SK-N-SH treated with all-trans-retinoic acid at 6 μM for 48 hours (cell line): ENCODE results near the gene PRF1.
"Not testable (repeated sequence)": the region's sequence is repeated elsewhere in the genome, so short reads cannot be mapped to it uniquely, and the experiment has no call there.

Experiments
- ATAC-seq: fragments of 200-7000 bp; cut with Tn5 transposase; 3 replicates; pipeline ENCODE4 v1.9.1; 2020; ENCODE audit warnings: mild to moderate bottlenecking, moderate library complexity
- BACH2 ChIP-seq: fragments of 250-450 bp; sonication (Bioruptor Pico); IDR thresholded peaks from 2 replicates; pipeline ENCODE4 v1.9.0; 2021; ENCODE audit warnings: mild to moderate bottlenecking, borderline replicate concordance
- CREB5 ChIP-seq: fragments of 250-450 bp; sonication (Bioruptor Pico); IDR thresholded peaks from 2 replicates; pipeline ENCODE4 v1.5.1; 2020; ENCODE audit warnings: low read depth, mild to moderate bottlenecking, moderate library complexity
- CSDC2 ChIP-seq: fragments of 250-450 bp; sonication (Bioruptor Pico); IDR thresholded peaks from 2 replicates; pipeline ENCODE4 v1.5.0; 2020; ENCODE audit warnings: mild to moderate bottlenecking, moderate library complexity
- ESRRG ChIP-seq: fragments of 250-450 bp; sonication (Bioruptor Pico); IDR thresholded peaks from 2 replicates; pipeline ENCODE4 v1.6.1; 2021; ENCODE audit warnings: mild to moderate bottlenecking
- ISL1 ChIP-seq: fragments of 250-450 bp; sonication (Bioruptor Pico); IDR thresholded peaks from 2 replicates; pipeline ENCODE4 v2.1.2; 2022; ENCODE audit warnings: mild to moderate bottlenecking, moderate library complexity
- OSR1 ChIP-seq: fragments of 250-450 bp; sonication (Bioruptor Pico); IDR thresholded peaks from 2 replicates; pipeline ENCODE4 v1.8.0; 2022; ENCODE audit warnings: moderate library complexity, mild to moderate bottlenecking, inconsistent platforms
- PPARA ChIP-seq: fragments of 250-450 bp; sonication (Bioruptor Pico); IDR thresholded peaks from 2 replicates; pipeline ENCODE4 v1.5.0; 2020; ENCODE audit warnings: mild to moderate bottlenecking, borderline replicate concordance
- RARB ChIP-seq: fragments of 250-450 bp; sonication (Bioruptor Pico); IDR thresholded peaks from 2 replicates; pipeline ENCODE4 v1.8.0; 2021; ENCODE audit warnings: mild to moderate bottlenecking, moderate library complexity
- SNAI2 ChIP-seq: fragments of 250-450 bp; sonication (Bioruptor Pico); IDR thresholded peaks from 2 replicates; pipeline ENCODE4 v1.5.0; 2020; ENCODE audit warnings: mild to moderate bottlenecking, moderate library complexity
- TCF4 ChIP-seq: fragments of 250-450 bp; sonication (Bioruptor Pico); IDR thresholded peaks from 2 replicates; pipeline ENCODE4 v1.8.0; 2021; ENCODE audit warnings: mild to moderate bottlenecking, moderate library complexity, borderline replicate concordance
- TOX ChIP-seq: fragments of 250-450 bp; sonication (Bioruptor Pico); IDR thresholded peaks from 2 replicates; pipeline ENCODE4 v1.8.0; 2021; ENCODE audit warnings: mild to moderate bottlenecking, moderate library complexity, borderline replicate concordance
- TSHZ2 ChIP-seq: fragments of 250-450 bp; sonication (Bioruptor Pico); IDR thresholded peaks from 2 replicates; pipeline ENCODE4 v1.5.0; 2020; ENCODE audit warnings: mild to moderate bottlenecking, moderate library complexity
- ZC3H10 ChIP-seq: fragments of 250-450 bp; sonication (Bioruptor Pico); IDR thresholded peaks from 2 replicates; pipeline ENCODE4 v1.5.1; 2021; ENCODE audit warnings: mild to moderate bottlenecking, moderate library complexity
- ZNF565 ChIP-seq: fragments of 450-650 bp; formaldehyde crosslinking; conservative IDR thresholded peaks from 2 replicates; pipeline ENCODE4 v1.5.0; 2020; ENCODE audit warnings: low read depth, mild to moderate bottlenecking, moderate library complexity
- ZNF70 ChIP-seq: fragments of 450-650 bp; formaldehyde crosslinking; IDR thresholded peaks from 2 replicates; pipeline ENCODE4 v1.5.0; 2020; ENCODE audit warnings: mild to moderate bottlenecking, moderate library complexity
- ZNF8 ChIP-seq: fragments of 450-650 bp; formaldehyde crosslinking; IDR thresholded peaks from 2 replicates; pipeline ENCODE4 v1.5.0; 2020; ENCODE audit warnings: mild to moderate bottlenecking, moderate library complexity
- TF ChIP-seq, protein P1 (sequence below): fragments of 250-450 bp; sonication (Bioruptor Pico); IDR thresholded peaks from 2 replicates; pipeline ENCODE4 v1.5.1; 2021; ENCODE audit warnings: mild to moderate bottlenecking, moderate library complexity
- TF ChIP-seq, protein P2 (sequence below): fragments of 250-450 bp; sonication (Bioruptor Pico); IDR thresholded peaks from 2 replicates; pipeline ENCODE4 v1.8.0; 2021; ENCODE audit warnings: low read depth, mild to moderate bottlenecking, moderate library complexity, borderline replicate concordance

Gene PRF1

GRCh38 chr10:70649526-70649925 lies 47.0 kb upstream of the PRF1 start:
- TF ChIP-seq ZNF8 (CRISPR knock-in tag) = no peak
- no peak for TF ChIP-seq ISL1 (CRISPR knock-in tag)
- TF ChIP-seq RARB (CRISPR knock-in tag) = no peak
- TF ChIP-seq OSR1 (CRISPR knock-in tag) = no peak
- no peak for TF ChIP-seq TSHZ2
- TF ChIP-seq SNAI2 (CRISPR knock-in tag) = no peak
- no peak for TF ChIP-seq ZNF565 (CRISPR knock-in tag)
- no peak for TF ChIP-seq TOX (CRISPR knock-in tag)
- TF ChIP-seq CSDC2 (CRISPR knock-in tag) = no peak
- TF ChIP-seq, protein P1, sequence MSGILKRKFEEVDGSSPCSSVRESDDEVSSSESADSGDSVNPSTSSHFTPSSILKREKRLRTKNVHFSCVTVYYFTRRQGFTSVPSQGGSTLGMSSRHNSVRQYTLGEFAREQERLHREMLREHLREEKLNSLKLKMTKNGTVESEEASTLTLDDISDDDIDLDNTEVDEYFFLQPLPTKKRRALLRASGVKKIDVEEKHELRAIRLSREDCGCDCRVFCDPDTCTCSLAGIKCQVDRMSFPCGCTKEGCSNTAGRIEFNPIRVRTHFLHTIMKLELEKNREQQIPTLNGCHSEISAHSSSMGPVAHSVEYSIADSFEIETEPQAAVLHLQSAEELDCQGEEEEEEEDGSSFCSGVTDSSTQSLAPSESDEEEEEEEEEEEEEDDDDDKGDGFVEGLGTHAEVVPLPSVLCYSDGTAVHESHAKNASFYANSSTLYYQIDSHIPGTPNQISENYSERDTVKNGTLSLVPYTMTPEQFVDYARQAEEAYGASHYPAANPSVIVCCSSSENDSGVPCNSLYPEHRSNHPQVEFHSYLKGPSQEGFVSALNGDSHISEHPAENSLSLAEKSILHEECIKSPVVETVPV (CRISPR knock-in tag) = no peak
- TF ChIP-seq TCF4 (CRISPR knock-in tag) = no peak
- no peak for TF ChIP-seq BACH2 (CRISPR knock-in tag)
- no peak for TF ChIP-seq ZC3H10 (CRISPR knock-in tag)
- TF ChIP-seq, protein P2, sequence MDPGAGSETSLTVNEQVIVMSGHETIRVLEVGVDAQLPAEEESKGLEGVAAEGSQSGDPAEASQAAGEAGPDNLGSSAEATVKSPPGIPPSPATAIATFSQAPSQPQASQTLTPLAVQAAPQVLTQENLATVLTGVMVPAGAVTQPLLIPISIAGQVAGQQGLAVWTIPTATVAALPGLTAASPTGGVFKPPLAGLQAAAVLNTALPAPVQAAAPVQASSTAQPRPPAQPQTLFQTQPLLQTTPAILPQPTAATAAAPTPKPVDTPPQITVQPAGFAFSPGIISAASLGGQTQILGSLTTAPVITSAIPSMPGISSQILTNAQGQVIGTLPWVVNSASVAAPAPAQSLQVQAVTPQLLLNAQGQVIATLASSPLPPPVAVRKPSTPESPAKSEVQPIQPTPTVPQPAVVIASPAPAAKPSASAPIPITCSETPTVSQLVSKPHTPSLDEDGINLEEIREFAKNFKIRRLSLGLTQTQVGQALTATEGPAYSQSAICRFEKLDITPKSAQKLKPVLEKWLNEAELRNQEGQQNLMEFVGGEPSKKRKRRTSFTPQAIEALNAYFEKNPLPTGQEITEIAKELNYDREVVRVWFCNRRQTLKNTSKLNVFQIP (CRISPR knock-in tag) = no peak
- TF ChIP-seq PPARA (CRISPR knock-in tag) = no peak
- no peak for TF ChIP-seq CREB5
- ATAC-seq = no peak

- no peak for ATAC-seq
- TF ChIP-seq PPARA (CRISPR knock-in tag) = no peak
- TF ChIP-seq ZNF565 (CRISPR knock-in tag) = no peak
- no peak for TF ChIP-seq RARB (CRISPR knock-in tag)
- TF ChIP-seq CSDC2 (CRISPR knock-in tag) = no peak
- TF ChIP-seq TCF4 (CRISPR knock-in tag) = no peak
- no peak for TF ChIP-seq ESRRG
- no peak for TF ChIP-seq SNAI2 (CRISPR knock-in tag)
- no peak for TF ChIP-seq CREB5
- no peak for TF ChIP-seq ZNF70
- TF ChIP-seq ZC3H10 (CRISPR knock-in tag) = no peak
- TF ChIP-seq, protein P2 (CRISPR knock-in tag) = no peak
Observed at GRCh38 chr10:70648427-70648826, 45.9 kb upstream of the PRF1 start.

DNA sequence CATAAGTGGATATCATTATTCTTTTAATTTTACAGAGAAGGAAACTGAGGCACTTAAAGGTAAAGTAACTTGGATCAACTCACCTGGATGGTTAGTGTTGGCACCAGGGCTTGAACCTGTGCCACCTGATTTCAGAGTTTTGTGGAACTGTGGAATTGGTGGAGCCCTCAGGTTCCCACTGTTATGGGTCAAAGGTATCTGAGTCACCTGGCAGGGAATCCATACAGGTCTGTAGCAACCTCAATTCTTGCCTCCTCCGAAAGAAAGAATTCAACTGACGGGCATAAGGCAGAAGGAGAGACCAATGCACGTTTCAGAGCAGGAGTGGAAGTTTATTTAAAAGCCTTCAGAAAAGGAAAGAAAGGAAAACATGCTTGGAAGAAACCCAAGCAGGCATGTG lies 44.5 kb upstream of the PRF1 start:
- TF ChIP-seq ESRRG (no peak), SNAI2 (CRISPR knock-in tag) (no peak)
- TF ChIP-seq, protein P1 (CRISPR knock-in tag) = no peak
- TF ChIP-seq, all 23 proteins: peak for 0
- ATAC-seq = no peak

- ATAC-seq = not testable (repeated sequence)
Observed at GRCh38 chr10:70644959-70645358, 42.4 kb upstream of the PRF1 start.

DNA sequence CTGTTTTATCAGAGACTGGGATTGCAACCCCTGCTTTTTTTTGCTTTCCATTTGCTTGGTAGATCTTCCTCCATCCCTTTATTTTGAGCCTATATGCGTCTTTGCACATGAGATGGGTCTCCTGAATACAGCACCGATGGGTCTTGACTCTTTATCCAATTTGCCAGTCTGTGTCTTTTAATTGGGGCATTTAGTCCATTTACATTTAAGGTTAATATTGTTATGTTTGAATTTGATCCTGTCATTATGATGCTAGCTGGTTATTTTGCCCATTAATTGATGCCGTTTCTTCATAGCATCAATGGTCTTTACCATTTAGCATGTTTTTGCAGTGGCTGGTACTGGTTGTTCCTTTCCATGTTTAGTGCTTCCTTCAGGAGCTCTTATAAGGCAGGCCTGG lies 40.7 kb upstream of the PRF1 start:
- not testable (repeated sequence) for ATAC-seq

GRCh38 chr10:70639640-70640383 lies 37.3 kb upstream of the PRF1 start:
- not testable (repeated sequence) for ATAC-seq

DNA sequence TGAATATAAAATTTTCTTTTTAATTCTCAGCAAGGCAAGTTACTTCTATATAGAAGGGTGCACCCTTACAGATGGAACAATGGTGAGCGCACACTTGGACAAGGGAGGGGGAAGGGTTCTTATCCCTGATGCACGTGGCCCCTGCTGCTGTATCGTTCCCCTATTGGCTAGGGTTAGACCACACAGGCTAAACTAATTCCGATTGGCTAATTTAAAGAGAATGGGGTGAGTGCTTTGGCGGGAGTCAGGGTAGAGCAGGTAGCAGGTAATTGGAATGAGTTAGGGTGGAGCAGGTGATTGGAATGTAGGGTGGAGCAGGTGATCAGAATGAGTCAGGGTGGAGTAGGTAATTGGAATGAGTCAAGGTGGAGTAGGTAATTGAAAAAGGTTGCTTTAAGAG lies 32.0 kb upstream of the PRF1 start:
- ATAC-seq = not testable (repeated sequence)
